Endothelial cell of umbilical vein (primary cell): Measurements from ENCODE around the gene USP36. TPM values are rescaled to one million over a fixed set of nuclear protein-coding genes. Genes with fewer than 3 reads are reported as not detected.

ENCODE experiments used
- BruUV-seq: library from RNA; stranded (reverse); fragments of 400-500 nt; replicated peaks from 2 replicates; lab custom pipeline; 2021; lab: Mats Ljungman, UMichigan
- CTCF ChIA-PET: fragments of 300-600, 350-600 bp; sonication (Branson Sonifier 250); formaldehyde crosslinking; loops from one replicate; lab custom pipeline; 2021; ENCODE audit warnings: antibody characterized with exemption, inconsistent platforms; lab: Charles Lee
- POLR2A ChIA-PET: fragments of 300-600, 350-600 bp; sonication (Branson Sonifier 250); formaldehyde crosslinking; loops from one replicate; lab custom pipeline; 2021; ENCODE audit warnings: antibody characterized with exemption, inconsistent platforms; lab: Charles Lee
- DNase-seq: peaks from one replicate; pipeline ENCODE4 v3.0.0-alpha.2; 2011; ENCODE audit warnings: low read depth, low spot score
- FAIRE-seq: peaks from 2 replicates; lab custom pipeline; 2011; peaks lifted over from hg19 to GRCh38; lab: Jason Lieb, UNC
- H2AFZ ChIP-seq: 2 replicates; pipeline ENCODE4 v1.6.0; 2012; ENCODE audit warnings: low read depth, low read length, control low read depth, inconsistent platforms
- H3K27ac ChIP-seq: 2 replicates; pipeline ENCODE4 v1.5.1; 2011; ENCODE audit warnings: low read depth, mild to moderate bottlenecking, control low read depth, low read length, moderate library complexity; ENCODE audit not compliant: insufficient read depth
- H3K27me3 ChIP-seq, 2 experiments: 2 replicates each; pipeline versions ENCODE4 v1.6.0 to v1.6.1; 2011; ENCODE audit warnings: low read length in 2 of 2, mixed read lengths in 1 of 2; ENCODE audit not compliant: control insufficient read depth in 2 of 2, insufficient read depth in 2 of 2
- H3K36me3 ChIP-seq, 2 experiments: 2 replicates in 1 of 2; 3 replicates in 1 of 2; pipeline ENCODE4 v1.5.1; 2011; ENCODE audit warnings: low read length in 2 of 2, mild to moderate bottlenecking in 1 of 2, moderate library complexity in 1 of 2; ENCODE audit not compliant: control insufficient read depth in 2 of 2, insufficient read depth in 2 of 2; ENCODE audit errors: extremely low read depth in 1 of 2
- H3K4me1 ChIP-seq: 3 replicates; pipeline ENCODE4 v1.5.1; 2011; ENCODE audit warnings: mild to moderate bottlenecking, low read length; ENCODE audit not compliant: control insufficient read depth, insufficient read depth; ENCODE audit errors: extremely low read depth
- H3K4me2 ChIP-seq: 2 replicates; pipeline ENCODE4 v1.6.1; 2011; ENCODE audit warnings: low read length, control low read depth, mixed read lengths; ENCODE audit not compliant: insufficient read depth
- H3K4me3 ChIP-seq, 3 experiments: fragments of 200-600 bp in 1 of 3; sonication (generic), shearing (Covaris generic) in 1 of 3; replicated peaks in 1 of 3; 2 replicates each; pipeline ENCODE4 v1.5.1; 2011 to 2016; ENCODE audit warnings: control low read depth in 3 of 3, low read length in 3 of 3, mild to moderate bottlenecking in 2 of 3, inconsistent platforms in 1 of 3, low read depth in 1 of 3, moderate library complexity in 1 of 3; ENCODE audit not compliant: insufficient read depth in 1 of 3
- H3K79me2 ChIP-seq: 2 replicates; pipeline ENCODE4 v1.6.0; 2012; ENCODE audit warnings: low read length, inconsistent platforms; ENCODE audit not compliant: control insufficient read depth, insufficient read depth
- H3K9ac ChIP-seq: replicated peaks from 2 replicates; pipeline ENCODE3; 2011; ENCODE audit warnings: low read length, control low read depth; ENCODE audit not compliant: insufficient read depth; ENCODE audit errors: extremely low read depth
- H3K9me1 ChIP-seq: replicated peaks from 3 replicates; pipeline ENCODE4 v1.6.0; 2011; ENCODE audit warnings: mild to moderate bottlenecking, low read length; ENCODE audit not compliant: control insufficient read depth, insufficient read depth; ENCODE audit errors: extremely low read depth
- H3K9me3 ChIP-seq: replicated peaks from 2 replicates; pipeline ENCODE4 v1.5.1; 2012; ENCODE audit warnings: low read length, inconsistent platforms; ENCODE audit not compliant: control insufficient read depth, insufficient read depth
- H4K20me1 ChIP-seq: replicated peaks from 2 replicates; pipeline ENCODE3; 2011; ENCODE audit warnings: mild to moderate bottlenecking, low read length; ENCODE audit not compliant: control insufficient read depth, insufficient read depth; ENCODE audit errors: extremely low read depth
- FOS ChIP-seq: IDR thresholded peaks from 2 replicates; pipeline ENCODE4 v1.6.1; 2011; ENCODE audit warnings: mild to moderate bottlenecking, low read length, moderate library complexity, borderline replicate concordance; ENCODE audit not compliant: insufficient read depth
- GATA2 ChIP-seq: IDR thresholded peaks from 2 replicates; pipeline ENCODE4 v1.7.0; 2011; ENCODE audit warnings: low read depth, mild to moderate bottlenecking, moderate library complexity, mixed read lengths, low read length; ENCODE audit not compliant: insufficient read length, insufficient read depth
- MYC ChIP-seq: IDR thresholded peaks from one replicate; pipeline ENCODE4 v1.6.1; 2011; ENCODE audit warnings: mild to moderate bottlenecking, low read depth, low read length
- POLR2A ChIP-seq: IDR thresholded peaks from 2 replicates; pipeline ENCODE4 v1.6.1; 2012; ENCODE audit warnings: low read depth, mild to moderate bottlenecking, control low read depth, low read length
- POLR2AphosphoS5 ChIP-seq: IDR thresholded peaks from 2 replicates; pipeline ENCODE4 v1.6.1; 2012; ENCODE audit warnings: low read depth, mild to moderate bottlenecking, control low read depth, low read length, moderate library complexity; ENCODE audit not compliant: insufficient read depth
- dilution Hi-C: fragments of 300-500 bp; cut with MboI; formaldehyde crosslinking; loops from one replicate; pipeline ENCODE4 v1.15.0; 2019; ENCODE audit warnings: low sequenced_read_pairs; ENCODE audit not compliant: extremely low pct_ligation_motif_present
- intact Hi-C: fragments of 100-400 bp; cut with micrococcal nuclease; formaldehyde crosslinking; loops from one replicate; pipeline ENCODE4 v1.10.0; 2022
- polyA plus RNA-seq, 4 experiments: library from polyadenylated mRNA; depleted of rRNA in 3 of 4; stranded (reverse) in 3 of 4; unstranded in 1 of 4; fragments of >200 nt; gene quantifications; 2 replicates each; pipeline versions ENCODE4 v1.2.1 to v1.2.3, GENCODE V29; 2011 to 2012; ENCODE audit warnings: missing spikeins in 1 of 4
- total RNA-seq: library from RNA; stranded (reverse); gene quantifications from 2 replicates; pipeline ENCODE4 v1.2.3, GENCODE V29; 2021
- TF ChIP-seq, protein P1 (sequence below), 2 donors: IDR thresholded peaks; 1 replicate in 1 of 2; 2 replicates in 1 of 2; pipeline ENCODE4 v1.5.1; 2011; ENCODE audit warnings: low read length in 2 of 2, mild to moderate bottlenecking in 2 of 2, moderate library complexity in 2 of 2, control low read depth in 1 of 2, inconsistent platforms in 1 of 2, low read depth in 1 of 2; ENCODE audit not compliant: insufficient read depth in 1 of 2; ENCODE audit errors: extremely low read depth in 1 of 2

The USP36 gene
- total and polyA plus RNA-seq, 2 donors (not counting 3 experiments of a cell fraction or from before 2014, with no cell fraction given) = 29.8 to 46.6 TPM

DNA sequence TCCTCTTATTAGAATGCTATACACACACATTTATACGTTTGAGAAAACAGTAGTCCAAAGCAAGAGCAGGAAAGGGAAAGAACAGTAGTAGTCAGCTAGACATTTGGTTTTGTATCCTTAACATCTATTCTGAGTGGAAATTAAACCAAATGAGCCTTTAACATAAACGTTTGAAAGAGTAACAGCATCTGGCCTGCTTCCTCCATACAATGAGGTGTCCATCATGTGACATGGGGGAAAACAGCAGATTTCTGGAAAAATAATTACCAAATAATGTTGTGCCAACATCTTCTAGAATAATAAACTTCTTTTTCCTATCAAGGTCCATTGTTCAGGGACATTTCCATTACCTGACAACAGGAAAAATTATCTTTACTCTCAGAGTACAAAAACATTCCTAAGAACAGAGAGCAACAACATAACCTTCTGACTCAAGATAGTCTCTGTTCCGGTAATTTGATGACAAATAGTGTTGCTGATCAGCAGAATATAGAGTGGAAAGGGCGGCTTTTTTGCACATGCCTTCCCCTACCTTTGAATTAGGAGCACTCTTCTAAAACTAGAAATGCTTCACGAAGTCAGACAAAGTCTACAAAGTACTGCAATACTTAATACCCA lies 78.7 kb downstream of the USP36 start:
- Histone ChIP-seq H2AFZ (no peak overlapping the region), H3K27ac (peak overlapping the region; percentile 54), H3K36me3 (no peaks in the 10 kb centered on the region), H3K79me2 (peaks cover 12% of the 10 kb centered on the region), H3K4me2 (peak overlapping the region; percentile 64), H3K9ac (no peak overlapping the region), H3K4me1 (peaks cover 20% of the 10 kb centered on the region), H3K4me3 (no peak overlapping the region), H3K9me3 (no peaks in the 10 kb centered on the region), H4K20me1 (no peaks in the 10 kb centered on the region), H3K9me1 (no peaks in the 10 kb centered on the region), H3K27me3 (no peaks in the 10 kb centered on the region)
- TF ChIP-seq, protein P1, sequence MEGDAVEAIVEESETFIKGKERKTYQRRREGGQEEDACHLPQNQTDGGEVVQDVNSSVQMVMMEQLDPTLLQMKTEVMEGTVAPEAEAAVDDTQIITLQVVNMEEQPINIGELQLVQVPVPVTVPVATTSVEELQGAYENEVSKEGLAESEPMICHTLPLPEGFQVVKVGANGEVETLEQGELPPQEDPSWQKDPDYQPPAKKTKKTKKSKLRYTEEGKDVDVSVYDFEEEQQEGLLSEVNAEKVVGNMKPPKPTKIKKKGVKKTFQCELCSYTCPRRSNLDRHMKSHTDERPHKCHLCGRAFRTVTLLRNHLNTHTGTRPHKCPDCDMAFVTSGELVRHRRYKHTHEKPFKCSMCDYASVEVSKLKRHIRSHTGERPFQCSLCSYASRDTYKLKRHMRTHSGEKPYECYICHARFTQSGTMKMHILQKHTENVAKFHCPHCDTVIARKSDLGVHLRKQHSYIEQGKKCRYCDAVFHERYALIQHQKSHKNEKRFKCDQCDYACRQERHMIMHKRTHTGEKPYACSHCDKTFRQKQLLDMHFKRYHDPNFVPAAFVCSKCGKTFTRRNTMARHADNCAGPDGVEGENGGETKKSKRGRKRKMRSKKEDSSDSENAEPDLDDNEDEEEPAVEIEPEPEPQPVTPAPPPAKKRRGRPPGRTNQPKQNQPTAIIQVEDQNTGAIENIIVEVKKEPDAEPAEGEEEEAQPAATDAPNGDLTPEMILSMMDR (IDR thresholded peaks at IDR 0.05; ENCODE audit: extremely low read depth in 1 of 2, insufficient read depth in 1 of 2, low read depth in 1 of 2, low read length in 2 of 2) = no peak
- TF ChIP-seq MYC (no peak), GATA2 (peak; percentile 8), FOS (peak; percentile 33), POLR2A (no peak), POLR2AphosphoS5 (no peak)
- ChIA-PET CTCF (interaction anchor here (0.7 kb wide), 1 partner anchor 26 kb away, joined by 3 read pairs; no protein-coding TSS in a partner anchor), POLR2A (no interaction called here)
- intact Hi-C loops (no loop called here), dilution Hi-C loops (no loop called here)
- DNase-seq (peak; percentile 65), FAIRE-seq (peak; percentile 90)
- BruUV-seq = no TSS peak
